ENCODE measurements around the gene TAAR5. TPM values are rescaled to one million over a fixed set of nuclear protein-coding genes. Genes with fewer than 3 reads are reported as not detected.

The TAAR5 gene
- total RNA-seq, 2 donors from 2014 or later: not detected

DNA sequence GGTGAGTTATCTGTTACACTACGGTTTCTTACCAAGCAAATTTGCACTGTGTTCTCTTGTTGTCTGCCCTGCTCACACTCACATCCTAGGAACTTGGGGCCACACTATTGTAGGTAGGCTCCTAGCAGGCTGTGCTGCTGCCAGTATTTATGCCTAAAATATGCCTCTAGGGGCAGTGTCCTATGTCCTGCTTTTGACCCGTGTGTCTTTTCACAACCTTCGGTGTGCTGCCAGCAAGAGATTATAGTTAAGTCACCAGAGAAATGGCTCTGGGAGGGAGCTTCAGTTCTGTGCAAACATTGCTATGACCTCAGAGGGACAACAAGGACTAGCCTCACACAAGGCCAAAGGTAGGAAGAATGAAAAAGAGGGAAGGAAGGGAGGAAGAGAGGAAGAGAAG, 8.9 kb upstream of the TAAR5 start:
- Histone ChIP-seq H3K4me1 (replicated peaks) (no peaks in the 10 kb centered on the region), H3K27me3 (replicated peaks; ENCODE audit: insufficient read depth) (no peaks in the 10 kb centered on the region), H3K4me3 (no peak overlapping the region), H3K9me3 (no peaks in the 10 kb centered on the region), H3K36me3 (no peaks in the 10 kb centered on the region), H3K27ac (no peak overlapping the region)
- intact Hi-C loops (cut with DNase I): no loop called here
- TF ChIP-seq, protein P1, sequence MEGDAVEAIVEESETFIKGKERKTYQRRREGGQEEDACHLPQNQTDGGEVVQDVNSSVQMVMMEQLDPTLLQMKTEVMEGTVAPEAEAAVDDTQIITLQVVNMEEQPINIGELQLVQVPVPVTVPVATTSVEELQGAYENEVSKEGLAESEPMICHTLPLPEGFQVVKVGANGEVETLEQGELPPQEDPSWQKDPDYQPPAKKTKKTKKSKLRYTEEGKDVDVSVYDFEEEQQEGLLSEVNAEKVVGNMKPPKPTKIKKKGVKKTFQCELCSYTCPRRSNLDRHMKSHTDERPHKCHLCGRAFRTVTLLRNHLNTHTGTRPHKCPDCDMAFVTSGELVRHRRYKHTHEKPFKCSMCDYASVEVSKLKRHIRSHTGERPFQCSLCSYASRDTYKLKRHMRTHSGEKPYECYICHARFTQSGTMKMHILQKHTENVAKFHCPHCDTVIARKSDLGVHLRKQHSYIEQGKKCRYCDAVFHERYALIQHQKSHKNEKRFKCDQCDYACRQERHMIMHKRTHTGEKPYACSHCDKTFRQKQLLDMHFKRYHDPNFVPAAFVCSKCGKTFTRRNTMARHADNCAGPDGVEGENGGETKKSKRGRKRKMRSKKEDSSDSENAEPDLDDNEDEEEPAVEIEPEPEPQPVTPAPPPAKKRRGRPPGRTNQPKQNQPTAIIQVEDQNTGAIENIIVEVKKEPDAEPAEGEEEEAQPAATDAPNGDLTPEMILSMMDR (IDR thresholded peaks at IDR 0.05): no peak
- TF ChIP-seq POLR2A (IDR thresholded peaks at IDR 0.05) (no peak), POLR2AphosphoS5 (IDR thresholded peaks at IDR 0.05) (no peak)
- no peak for DNase-seq (ENCODE audit: low spot score)
- WGBS: 51% methylated on average over 3 of the region's 3 CpGs

DNA sequence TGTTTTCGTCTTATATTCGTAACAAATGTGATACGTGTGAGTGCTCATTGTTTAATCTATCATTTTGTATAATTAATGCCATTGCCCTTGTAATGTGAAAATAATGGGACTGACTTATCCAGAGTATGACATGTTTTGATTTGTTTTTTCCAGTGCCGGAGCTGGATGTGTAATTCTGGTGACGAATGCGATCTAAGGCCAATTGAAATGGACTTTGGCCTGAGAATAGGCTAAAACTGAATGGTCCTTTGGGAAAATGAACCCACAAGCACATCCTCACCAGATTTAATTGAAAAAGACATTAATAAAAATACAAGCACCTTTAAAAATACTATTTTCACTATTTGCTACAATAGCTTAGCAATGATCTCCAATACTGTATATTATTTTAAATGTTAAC, 6.7 kb upstream of the TAAR5 start:
- H3K36me3 ChIP-seq: no peaks in the 10 kb centered on the region
- no peaks in the 10 kb centered on the region for H3K4me1 ChIP-seq (replicated peaks)
- no peak for DNase-seq (ENCODE audit: low spot score)
- H3K9me3 ChIP-seq: no peaks in the 10 kb centered on the region
- intact Hi-C loops (cut with DNase I): no loop called here
- TF ChIP-seq POLR2A (IDR thresholded peaks at IDR 0.05) (no peak), POLR2AphosphoS5 (IDR thresholded peaks at IDR 0.05) (no peak)
- TF ChIP-seq, protein P1 (IDR thresholded peaks at IDR 0.05): no peak
- no peak overlapping the region for H3K4me3 ChIP-seq
- no peak overlapping the region for H3K27ac ChIP-seq
- H3K27me3 ChIP-seq (replicated peaks; ENCODE audit: insufficient read depth): no peaks in the 10 kb centered on the region
- WGBS: 72% methylated on average over 6 of the region's 6 CpGs

DNA sequence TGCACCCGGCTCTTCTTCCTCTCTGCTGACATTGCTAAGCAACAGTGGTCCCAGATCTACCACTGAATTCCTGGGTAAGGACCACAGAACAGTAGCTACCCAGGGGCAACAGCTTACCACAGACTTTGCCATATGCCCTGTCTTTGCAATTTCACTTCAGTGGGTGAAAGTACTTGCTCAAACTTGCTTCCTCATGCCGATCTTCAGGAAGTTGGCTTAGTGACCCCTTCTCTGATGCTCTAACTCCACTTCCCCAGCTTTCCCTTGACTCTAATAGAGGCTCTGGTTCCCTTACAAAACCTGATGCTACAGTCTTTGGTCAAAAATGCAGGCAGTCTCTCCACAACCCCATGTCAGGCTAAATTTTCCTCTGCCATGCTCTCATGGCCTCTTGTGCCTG, 3.3 kb upstream of the TAAR5 start:
- Histone ChIP-seq H3K27me3 (replicated peaks; ENCODE audit: insufficient read depth) (no peaks in the 10 kb centered on the region), H3K27ac (no peak overlapping the region), H3K36me3 (no peaks in the 10 kb centered on the region), H3K4me1 (replicated peaks) (no peaks in the 10 kb centered on the region), H3K4me3 (no peak overlapping the region), H3K9me3 (no peaks in the 10 kb centered on the region)
- no peak for DNase-seq (ENCODE audit: low spot score)
- no peak for TF ChIP-seq POLR2A (IDR thresholded peaks at IDR 0.05)
- TF ChIP-seq, protein P1 (IDR thresholded peaks at IDR 0.05): no peak
- no peak for TF ChIP-seq POLR2AphosphoS5 (IDR thresholded peaks at IDR 0.05)
- 76% methylated on average over 2 of the region's 2 CpGs for WGBS
- intact Hi-C loops (cut with DNase I): no loop called here

DNA sequence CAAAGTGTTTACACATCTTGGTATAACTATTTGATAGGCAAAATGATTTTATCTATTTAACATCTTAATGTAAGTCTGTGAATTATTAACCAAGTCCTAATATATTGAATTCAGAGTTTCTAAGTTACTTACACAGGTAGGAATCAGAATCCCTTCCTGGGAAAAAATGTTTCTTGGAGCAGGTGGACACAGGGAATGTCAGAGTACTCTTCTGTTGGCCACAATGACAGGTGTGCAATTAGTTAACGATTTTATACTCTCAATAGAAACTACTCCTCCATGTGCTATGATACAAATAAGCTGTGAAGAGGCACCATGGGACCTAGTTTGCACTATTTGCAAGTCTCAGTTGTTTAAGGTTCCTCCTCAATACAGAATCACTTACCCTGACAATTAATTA, 821 bp upstream of the TAAR5 start:
- intact Hi-C loops (cut with DNase I): no loop called here
- H3K9me3 ChIP-seq: no peaks in the 10 kb centered on the region
- H3K36me3 ChIP-seq: no peaks in the 10 kb centered on the region
- no peak overlapping the region for H3K27ac ChIP-seq
- H3K4me3 ChIP-seq: no peak overlapping the region
- H3K27me3 ChIP-seq (replicated peaks; ENCODE audit: insufficient read depth): no peaks in the 10 kb centered on the region
- TF ChIP-seq POLR2AphosphoS5 (IDR thresholded peaks at IDR 0.05): no peak
- WGBS: 64% methylated on average over 1 of the region's 1 CpG
- no peak for DNase-seq (ENCODE audit: low spot score)
- no peaks in the 10 kb centered on the region for H3K4me1 ChIP-seq (replicated peaks)

DNA sequence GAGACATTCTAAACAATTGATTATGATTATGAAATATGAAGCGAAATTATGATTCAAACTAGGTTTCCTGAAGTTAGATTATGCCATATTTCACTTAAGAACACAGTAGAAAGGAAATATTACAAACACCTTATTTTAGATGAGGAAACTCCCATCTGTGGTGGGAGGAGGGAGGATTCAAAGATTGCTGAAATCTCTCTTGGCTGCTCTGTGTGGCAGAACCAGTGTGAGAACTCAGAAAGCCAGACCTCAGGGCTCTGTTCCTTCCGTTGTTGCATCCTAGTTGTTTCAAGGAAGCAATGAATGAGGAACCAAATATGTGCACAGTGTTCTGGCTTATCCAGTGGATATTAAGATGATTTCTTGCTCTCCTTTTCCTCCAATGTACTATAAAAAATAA, 2.1 kb downstream of the TAAR5 start:
- DNase-seq (ENCODE audit: low spot score): no peak
- Histone ChIP-seq H3K4me3 (no peak overlapping the region), H3K27me3 (replicated peaks; ENCODE audit: insufficient read depth) (no peaks in the 10 kb centered on the region), H3K9me3 (no peaks in the 10 kb centered on the region), H3K36me3 (no peaks in the 10 kb centered on the region), H3K4me1 (replicated peaks) (no peaks in the 10 kb centered on the region), H3K27ac (no peak overlapping the region)
- intact Hi-C loops (cut with DNase I): no loop called here
- 70% methylated on average over 2 of the region's 2 CpGs for WGBS
- TF ChIP-seq POLR2A (IDR thresholded peaks at IDR 0.05): no peak
- TF ChIP-seq, protein P1 (IDR thresholded peaks at IDR 0.05): no peak
- TF ChIP-seq POLR2AphosphoS5 (IDR thresholded peaks at IDR 0.05): no peak

Data from prostate gland (tissue), 2 donors.